Stimulated activated CD8-positive, alpha-beta memory T cell treated with anti-CD3 and anti-CD28 coated beads, Interleukin-4, amount 100 ng/mL, for 4 hours (primary cell): Measurements from ENCODE around the gene TTC7B.

Experiments used
- DNase-seq, 2 donors: peaks; one replicate each; pipeline ENCODE4 v3.0.0-alpha.2; 2020; ENCODE audit warnings: low read depth in 2 of 2, low spot score in 1 of 2

The TTC7B gene

DNA sequence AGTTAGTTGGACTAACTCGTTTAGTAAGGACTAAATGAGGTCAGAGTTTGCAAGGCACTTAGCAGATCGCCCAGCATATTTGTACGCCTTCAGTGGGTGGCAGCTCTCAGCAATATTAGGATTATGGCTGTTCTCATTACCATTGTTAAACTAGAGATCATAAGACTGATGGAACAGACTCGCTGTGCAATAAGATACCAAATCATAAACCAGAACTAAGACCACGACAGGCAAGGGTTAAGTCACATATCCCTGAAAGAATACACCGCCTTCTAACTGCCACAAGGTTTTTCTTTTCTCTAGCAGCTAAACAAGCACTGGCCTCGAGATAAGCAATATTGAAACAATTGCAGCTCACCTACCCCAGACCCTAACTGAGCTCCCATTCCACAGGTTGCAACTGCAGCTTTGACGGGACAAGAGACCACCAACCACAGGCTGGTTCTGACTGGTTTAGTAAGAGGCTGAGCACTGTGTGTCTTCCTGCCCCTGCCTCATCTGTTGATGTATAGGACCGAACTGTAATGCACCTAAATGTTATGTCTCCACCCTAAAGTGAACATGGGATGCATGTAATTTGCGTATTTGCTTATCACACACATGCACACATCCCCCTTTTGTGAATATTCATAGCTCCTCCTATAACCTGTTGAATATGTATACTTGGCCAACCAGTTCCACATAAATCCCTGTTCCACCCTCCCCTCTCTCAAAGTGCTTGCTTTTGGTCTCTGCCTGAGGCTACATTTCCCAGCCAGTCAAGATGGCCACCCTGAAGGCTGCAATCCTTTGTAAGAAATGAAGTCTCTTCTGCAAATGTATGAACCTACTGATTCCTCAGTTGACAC, 266.2 kb downstream of the TTC7B start:
- no peak for DNase-seq

DNA sequence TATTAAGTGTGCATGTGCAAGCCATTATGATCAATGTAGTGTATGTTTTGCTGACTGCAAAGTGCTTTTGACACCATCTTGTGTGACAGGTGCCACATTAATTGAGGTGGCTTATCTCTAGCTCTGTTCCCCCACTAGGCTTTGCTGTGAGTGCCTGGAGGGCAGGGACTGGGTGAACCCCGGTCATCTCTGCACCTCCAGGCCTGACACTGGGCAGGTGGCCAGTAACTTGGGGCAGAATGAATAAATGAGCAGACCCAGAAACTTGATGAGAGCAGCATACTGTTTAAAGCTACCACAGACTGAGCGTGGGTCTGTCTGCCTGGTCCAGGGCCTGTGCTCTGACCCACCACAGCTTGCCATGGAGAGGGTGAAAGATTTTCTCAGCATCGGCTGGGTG, 267.8 kb downstream of the TTC7B start:
- no peak for DNase-seq

DNA sequence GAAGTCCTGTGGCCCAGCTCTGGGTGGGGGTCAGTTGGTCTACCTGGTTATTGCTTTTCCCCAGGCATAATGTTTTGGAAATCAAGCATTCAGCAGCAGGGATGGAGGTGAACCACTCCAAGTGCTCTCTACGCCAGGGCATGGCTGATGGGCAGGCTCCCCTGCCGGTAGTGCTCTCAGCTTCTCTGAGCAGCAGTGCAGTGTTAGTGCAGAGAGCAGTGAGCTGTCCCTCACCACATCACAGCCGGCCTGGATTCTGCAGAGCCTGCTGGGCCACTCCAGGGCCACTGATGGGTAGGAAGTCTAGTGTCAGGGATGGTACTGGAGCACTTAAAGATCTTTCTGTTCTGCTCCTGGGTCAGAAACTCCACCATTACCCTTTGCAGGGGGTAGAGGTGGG, 268.3 kb downstream of the TTC7B start:
- no peak for DNase-seq

DNA sequence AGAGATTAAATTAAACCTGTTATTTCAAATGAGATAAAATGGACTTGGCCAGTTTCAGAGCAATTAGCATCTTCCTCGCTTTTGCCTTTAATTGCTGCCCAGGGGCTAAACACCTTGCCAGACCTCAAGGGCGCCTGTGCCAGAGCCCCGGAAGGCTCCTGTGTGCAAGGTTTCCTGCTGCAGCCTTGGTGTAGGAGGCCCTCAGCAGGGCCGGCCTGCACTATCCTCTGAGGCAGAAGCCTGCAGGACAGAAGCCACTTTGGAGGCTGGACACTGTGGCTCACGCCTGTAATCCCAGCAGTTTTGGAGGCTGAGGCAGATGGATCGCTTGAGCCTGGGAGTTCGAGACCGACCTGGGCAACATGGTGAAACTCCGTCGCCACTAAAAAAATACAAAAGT, 269.0 kb downstream of the TTC7B start:
- no peak for DNase-seq

DNA sequence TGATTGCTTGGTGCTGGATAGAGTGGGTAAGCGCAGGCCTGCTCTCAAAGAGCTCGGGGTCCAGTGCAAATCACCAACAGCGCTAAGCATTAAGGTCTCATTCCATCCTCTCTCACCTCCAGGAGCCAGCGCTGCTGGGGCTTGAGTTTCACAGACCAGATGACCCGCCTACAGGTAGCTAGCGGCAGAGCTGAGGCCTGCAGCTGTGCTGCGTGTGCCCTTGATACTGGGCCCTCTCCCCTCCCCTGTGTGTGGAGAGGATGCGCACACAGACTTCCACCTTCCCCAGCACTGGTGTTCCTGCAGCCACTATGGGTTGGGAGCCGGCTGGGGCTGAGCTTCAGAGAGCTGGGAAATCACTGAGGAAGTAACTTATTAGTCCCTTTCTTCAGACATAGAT, 269.5 kb downstream of the TTC7B start:
- DNase-seq: no peak

DNA sequence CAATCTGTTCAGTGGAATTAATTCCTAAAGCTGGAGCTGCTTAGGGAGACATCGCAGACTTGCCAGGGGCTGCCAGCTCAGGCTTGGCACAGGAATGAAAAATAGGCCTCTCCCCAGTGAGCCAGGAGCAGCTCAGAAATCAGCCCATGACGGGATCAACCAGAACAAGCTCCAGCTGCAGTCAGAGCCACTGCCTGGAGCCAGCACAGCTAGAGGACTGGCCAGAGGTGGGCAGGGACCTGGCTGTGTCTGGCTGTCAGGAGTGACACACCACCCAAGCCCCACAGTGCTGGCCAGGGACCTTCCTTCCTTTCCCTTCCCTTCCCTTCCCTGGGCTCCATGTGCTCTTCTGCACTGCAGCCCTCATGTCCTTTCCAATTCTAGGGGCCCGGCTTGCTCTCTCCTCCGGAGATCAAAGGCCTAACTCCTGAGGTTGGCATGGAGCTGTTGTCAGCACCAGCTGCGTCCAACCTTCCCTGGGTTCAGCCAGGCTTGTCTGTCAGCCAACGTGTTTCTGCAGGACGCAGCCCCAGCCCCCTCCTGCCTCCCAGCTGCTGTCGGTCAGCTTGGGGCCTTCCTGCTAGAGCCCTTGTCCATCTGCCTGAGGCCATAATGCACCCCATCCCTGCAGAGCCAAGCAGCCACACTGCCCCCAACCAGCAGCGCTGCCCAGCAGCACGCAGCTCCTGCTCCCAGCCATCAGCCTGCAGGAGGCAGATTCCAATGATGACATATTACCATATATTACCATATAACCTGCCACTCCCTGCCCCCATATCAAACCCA, 270.1 kb downstream of the TTC7B start:
- no peak for DNase-seq

DNA sequence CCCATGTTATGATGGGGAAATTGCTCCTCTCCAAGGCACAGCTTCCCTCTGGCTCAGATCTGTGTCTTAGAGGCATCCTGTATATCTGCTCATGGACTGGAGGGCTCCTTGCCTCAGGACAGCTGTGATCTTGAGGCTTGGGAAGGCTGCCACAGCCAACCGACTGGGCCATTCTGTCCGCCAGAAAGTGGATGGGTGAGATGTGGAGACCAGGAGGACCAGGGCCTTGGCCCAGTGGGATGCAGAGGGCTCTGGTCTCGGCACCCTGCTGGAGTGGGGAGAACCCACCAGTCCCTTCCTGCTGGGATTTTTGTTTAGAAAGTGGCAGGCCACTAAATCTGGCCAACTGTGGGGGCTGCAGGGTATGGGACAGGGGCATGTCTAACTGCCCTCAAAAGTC, 270.8 kb downstream of the TTC7B start:
- no peak for DNase-seq

DNA sequence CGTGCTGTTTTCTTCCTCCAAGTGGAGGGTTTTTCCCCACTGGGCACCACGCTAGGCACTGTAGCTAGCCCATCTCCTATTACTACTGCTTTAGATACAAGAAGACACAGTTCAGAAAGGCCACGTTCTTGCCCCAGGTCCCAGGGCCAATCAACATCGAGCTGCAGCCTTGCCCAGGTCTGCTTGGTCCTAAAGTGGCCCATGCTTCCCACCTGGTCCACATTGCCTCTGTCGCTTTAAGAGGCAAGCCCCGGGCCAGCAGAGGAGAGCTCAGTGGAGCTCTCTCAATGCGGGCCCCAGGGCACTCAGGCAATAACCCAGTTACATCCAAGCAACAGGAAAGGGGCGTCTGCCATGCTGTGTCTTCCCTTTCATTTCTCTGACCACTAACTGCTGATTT, 271.3 kb downstream of the TTC7B start:
- DNase-seq: no peak

DNA sequence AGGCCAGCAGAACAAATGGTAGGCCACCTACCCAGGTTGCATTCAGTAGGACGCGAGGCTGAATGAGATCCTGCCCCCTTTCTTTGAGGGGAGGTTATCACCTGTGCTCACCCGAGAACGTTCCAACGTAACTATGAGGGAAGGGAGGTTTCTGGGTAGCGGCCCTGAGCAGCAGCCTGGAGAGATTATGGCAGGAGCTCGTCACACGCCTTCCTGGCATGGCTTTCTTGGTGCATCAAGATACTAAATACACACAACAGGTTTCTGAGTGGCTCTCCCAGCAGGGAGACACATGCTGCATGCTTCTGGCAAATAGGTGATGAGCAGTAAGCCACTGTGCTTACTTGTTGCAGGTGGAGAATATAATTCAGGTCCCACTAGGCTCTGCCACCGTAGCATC, 271.7 kb downstream of the TTC7B start:
- no peak for DNase-seq

DNA sequence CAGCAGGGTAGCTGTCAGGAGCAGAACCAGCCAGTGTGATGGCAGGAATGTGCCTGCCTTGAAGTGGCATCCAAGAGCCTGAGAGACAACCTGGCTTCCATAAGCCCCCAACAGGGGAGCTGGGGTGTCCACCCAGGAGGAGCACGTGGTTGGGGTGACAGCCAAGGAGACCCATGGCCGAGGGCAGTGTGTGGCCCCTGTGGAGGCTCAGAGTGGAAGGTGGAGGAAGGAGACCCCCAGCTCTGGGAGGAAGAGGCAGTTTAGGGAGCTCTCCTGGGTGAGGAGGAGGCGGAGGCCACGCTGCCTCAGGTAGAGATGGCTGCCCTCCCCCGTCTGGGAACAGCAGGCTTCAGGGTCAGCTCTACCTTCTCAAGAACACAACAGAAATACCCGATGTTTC, 272.4 kb downstream of the TTC7B start:
- no peak for DNase-seq

DNA sequence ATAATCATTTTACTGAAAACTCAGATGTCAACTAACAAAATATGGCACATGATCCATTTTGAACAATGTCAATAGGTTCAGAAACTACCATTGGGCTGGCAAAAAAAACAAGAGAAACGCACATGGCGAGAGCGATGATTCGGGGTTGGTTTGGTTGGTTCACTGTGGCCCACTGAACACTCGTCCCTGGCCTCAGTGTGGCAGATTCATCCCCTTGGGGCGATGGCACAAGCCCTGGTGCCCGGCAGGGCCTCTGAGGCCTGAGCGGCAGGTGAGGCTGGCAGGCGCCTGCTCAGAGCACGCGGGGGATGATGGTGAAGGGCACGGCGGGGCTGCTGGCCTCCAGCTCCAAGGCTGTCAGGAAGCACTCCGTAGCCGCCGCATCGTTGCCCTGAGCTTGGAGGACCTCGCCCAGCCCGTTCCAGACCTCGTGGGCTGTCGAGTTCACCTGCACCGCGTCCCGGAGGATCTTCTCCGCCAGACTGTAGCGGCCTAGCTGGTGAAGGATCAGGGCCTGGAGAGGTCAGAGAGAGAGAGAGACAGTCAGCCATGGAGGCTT, 275.1 kb downstream of the TTC7B start:
- no peak for DNase-seq

DNA sequence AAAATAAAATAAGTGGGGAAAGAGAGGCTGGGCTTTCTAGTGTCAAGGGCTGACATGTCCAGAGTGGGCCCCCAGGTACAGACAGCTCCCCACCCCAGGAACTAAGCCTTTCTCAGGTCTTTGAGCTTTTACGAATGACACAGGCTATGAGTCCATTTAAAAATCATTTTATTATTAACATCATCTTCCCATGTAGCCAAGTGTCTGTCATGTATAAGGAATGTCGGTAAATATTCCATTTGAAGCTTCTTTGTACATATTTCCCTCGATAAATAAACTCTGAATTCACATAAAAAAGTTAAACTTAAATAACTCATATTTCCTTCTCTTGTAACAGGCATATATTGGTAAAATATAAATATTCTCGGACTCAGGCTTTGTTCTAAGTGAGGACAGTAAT, 275.8 kb downstream of the TTC7B start:
- no peak for DNase-seq

DNA sequence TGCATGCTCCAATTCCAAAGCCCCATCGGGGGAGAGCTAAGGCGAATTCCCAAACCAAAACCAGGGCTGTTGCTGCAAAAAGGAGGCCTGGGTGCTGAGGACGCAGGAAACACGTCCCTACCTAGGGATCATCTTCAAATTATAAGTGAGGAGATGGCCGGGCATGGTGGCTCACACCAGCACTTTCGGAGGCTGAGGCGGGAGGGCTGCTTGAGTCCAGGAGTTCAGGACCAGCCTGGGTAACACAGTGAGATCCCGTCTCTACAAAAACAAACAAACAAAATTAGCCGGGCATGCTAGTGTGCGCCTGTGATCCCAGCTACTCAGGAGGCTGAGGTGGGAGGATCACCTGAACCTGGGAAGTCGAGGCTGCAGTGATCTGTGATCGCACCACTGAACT, 276.2 kb downstream of the TTC7B start:
- DNase-seq: no peak

DNA sequence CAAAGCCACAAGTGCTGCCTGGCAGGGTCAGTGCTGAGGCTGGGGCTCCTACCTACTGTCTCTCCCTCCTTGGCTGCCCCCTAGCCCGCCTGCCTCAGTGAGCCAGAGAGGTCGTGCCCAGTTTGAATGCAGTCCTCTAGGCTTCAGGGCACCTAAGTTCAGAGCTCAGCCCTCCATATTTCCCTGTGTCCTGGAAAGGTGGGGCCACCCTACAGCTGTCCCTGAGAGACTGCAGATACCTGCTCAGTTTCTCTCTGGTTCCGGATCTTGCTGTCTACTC, 276.8 kb downstream of the TTC7B start:
- DNase-seq: no peak

DNA sequence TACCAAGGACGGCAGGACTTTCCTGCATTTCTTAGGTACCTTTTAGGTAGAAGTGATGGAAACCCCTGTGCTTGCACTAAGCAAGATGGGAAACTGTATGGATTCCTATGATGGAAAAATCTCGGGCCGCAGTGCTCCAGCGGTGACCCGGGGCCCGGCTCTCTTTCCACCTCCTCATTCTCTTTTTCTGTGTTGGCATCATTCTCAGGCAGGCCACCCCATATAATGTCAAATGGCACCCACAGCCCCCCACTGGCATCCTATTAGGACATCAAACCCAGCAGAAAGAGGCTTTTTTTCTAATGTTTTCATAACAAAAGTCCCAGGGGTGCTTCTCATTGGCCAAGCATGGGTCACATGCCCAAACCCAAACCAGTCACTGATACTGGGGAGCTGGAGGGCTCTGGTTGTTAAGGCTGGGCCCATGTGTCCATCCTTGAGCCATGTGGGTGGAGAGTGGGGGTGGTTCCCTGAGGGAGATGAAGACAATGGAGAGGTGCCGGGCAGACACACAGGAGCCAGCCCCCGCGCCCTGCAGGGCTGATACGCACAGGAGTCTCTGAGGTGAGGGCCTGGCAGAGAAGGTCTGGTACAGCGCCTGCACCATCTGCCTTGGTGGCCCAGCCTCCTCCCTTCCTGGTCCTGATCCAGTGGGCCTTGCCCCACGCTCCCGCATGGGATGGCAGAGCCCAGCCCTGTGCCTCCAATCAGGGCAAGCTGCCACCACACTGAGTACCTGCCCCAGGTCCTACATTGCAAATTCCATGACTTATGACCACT, 277.3 kb downstream of the TTC7B start:
- no peak for DNase-seq

DNA sequence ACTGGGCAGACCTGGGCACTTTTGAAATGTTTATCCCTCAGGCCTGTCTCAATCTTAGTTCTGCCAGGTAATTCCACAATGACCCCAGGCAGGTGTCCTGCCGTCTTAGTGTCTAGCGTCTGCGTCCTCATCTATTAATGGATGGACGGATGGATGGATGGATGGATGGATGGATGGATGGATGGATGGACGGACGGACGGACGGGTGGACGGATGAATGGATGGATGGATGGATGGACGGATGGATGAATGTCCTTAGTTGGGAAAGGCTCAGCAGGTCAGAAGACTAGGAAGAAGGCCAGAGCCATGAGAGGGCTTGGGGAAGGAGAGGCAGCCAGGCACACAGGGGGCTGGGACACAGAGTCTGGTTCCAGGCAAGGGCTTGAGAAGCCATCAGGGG, 278.1 kb downstream of the TTC7B start:
- DNase-seq: no peak

DNA sequence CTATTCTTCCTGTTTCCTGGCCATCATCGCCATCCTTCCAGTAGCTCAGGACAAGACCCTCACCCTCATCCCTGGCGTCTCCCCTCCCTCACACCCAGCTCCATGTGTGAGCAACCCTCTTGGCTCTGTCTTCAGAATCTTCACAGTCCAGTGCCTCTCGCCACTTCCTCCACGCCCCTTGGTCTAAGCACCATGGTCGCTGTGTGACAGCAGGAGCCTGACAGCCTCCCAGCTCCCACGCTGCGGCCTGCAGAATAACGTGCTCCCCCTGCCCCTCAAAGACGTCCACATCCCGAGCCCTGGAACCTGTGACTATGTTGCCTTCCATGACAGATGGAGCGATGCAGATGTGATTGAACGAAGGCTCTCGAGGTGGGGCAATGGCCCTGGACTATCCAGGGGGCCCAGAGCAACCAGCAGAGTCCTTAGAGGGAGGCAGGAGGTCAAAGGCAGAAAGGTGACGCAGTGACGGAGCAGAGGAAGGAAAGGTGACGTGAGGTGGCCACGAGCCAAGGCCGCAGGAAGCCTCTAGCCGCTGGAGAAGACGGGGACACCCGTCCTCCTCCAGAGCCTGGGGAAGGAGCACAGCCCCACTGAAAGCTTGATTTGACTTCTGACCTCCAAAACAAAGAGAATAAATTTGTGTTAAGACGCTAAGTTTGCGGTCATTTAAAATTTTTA, 279.6 kb downstream of the TTC7B start:
- DNase-seq: no peak

DNA sequence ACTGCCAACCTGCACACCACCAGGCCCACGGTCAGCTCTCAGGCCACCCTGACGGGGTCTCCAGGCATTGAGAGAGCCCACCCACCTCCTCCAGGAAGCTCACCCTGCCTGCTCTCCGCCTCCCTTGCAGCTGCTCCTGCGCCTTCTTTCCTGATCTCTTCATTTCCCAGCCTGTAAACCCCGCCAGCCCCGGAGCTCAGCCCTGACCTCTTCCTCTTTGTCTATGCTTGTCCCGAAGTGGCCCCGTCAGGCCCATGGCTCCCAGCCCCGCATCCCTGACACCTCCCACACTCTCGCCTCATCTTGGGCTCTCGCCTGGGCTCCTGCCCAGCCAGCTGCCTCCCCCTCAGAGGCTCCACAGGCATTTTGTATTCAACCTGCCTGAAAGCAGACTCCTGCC, 280.1 kb downstream of the TTC7B start:
- DNase-seq: no peak

DNA sequence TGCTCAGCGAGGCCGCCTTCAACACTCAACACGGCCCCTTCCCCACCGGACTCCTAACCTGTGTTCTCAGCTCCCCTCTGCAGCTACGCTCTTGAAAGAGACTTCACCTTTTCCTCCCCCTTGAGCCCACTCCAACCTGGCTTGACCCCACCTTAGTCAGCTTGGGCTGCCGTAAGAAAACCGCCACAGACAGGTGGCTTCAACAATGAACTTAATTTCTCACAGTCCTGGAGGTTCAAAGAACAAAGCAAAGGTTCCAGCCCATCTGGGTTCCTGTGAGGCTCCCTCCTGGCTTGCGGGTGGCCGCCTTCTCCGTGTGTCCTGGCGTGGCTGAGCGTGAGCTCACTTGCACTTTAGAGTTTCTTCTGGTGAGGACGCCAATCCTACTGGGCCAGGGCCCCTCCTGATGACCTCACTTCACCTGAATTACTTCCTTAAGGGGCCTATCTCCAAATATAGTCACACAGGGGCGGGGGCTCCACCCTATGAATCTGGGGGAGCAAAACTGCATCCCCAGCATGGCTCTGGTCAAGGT, 280.6 kb downstream of the TTC7B start:
- no peak for DNase-seq

DNA sequence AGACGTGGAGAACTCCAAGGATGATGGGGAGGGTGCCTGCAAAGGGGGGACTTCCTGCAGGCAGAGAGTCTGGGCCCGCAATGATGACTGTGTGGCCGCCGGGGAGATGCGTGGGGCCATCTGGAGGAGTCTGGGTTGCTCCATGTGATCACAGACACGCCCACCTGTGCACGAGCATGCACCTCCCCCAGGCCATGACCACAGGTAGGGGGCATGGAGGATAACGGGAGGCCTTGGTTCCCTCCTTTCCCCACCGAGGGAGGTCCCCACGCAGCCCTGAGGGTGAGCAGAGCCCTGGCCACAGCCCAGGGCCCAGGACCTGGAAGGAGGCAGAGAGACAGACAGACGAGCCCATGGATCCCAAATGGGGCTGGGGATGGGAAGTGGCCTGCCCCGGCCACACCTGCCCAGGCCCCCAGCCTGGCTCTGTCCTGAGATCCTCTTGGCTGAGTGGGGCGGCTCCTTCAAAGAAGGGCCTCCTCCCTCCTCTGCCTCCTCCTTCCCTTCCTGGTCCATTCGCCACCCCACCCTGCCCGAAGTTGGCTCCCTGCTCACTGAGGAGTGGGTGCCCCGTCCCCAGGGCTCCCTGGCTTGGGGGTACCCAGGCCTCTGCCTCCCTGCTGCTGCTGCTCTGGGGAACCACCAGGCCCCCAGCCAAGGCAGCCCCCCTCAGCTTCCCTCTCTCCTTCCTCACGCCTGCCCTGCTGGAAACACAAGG, 281.2 kb downstream of the TTC7B start:
- DNase-seq: no peak
